Stomach (tissue), 9 donors: ENCODE results near the gene LGALS14. TPM values are rescaled to one million over a fixed set of nuclear protein-coding genes. Genes with fewer than 3 reads are reported as not detected.

Experiments
- DNase-seq, 2 donors: peaks; one replicate each; pipeline versions ENCODE4 v3.0.0 to v3.0.0-alpha.2; 2013 to 2019
- H3K27ac ChIP-seq, 5 donors: fragments of 200-600 bp in 4 of 5; sonication (generic) in 4 of 5; one replicate each; pipeline ENCODE4 v1.5.1; 2013 to 2019; ENCODE audit warnings: mild to moderate bottlenecking in 1 of 5, moderate library complexity in 1 of 5
- H3K27me3 ChIP-seq, 3 donors: fragments of 200-600 bp; sonication (generic); one replicate each; pipeline ENCODE4 v1.5.1; 2017 to 2019; ENCODE audit warnings: mixed run types in 1 of 3
- H3K36me3 ChIP-seq, 4 donors: fragments of 200-600 bp; sonication (generic); 1 replicate in 3 of 4; 2 replicates in 1 of 4; pipeline ENCODE4 v1.5.1; 2016 to 2019
- H3K4me1 ChIP-seq, 4 donors: fragments of 200-600 bp; sonication (generic); one replicate each; pipeline ENCODE4 v1.5.1; 2016 to 2019
- H3K4me3 ChIP-seq, 4 donors: fragments of 200-600 bp; sonication (generic) in 3 of 4; one replicate each; pipeline ENCODE4 v1.5.1; 2016 to 2019; ENCODE audit warnings: mild to moderate bottlenecking in 1 of 4
- H3K9me3 ChIP-seq, 4 donors: fragments of 200-600 bp; sonication (generic); one replicate each; pipeline ENCODE4 v1.5.1; 2016 to 2019
- EP300 ChIP-seq: sonication (generic); formaldehyde crosslinking; IDR thresholded peaks from one replicate; pipeline ENCODE4 v1.6.1; 2017; ENCODE audit warnings: antibody characterized with exemption
- POLR2A ChIP-seq, 4 donors: fragments of 450-650 bp; IDR thresholded peaks; one replicate each; pipeline ENCODE4 v1.6.1; 2016; ENCODE audit warnings: antibody characterized with exemption in 4 of 4, control low read depth in 2 of 4, mild to moderate bottlenecking in 1 of 4, moderate library complexity in 1 of 4
- POLR2AphosphoS5 ChIP-seq, 3 donors: sonication (generic); formaldehyde crosslinking; IDR thresholded peaks; one replicate each; pipeline ENCODE4 v1.6.1; 2016; ENCODE audit warnings: antibody characterized with exemption in 3 of 3
- WGBS, 5 donors: extraction: QIAGEN DNeasy Blood & Tissue Kit in 3 of 5; methylation state at CpG; one replicate each; pipeline versions ENCODE4 v1.1.5 to v1.1.7; 2013 to 2018; 5-methylcytosine and 5-hydroxymethylcytosine counted together
- intact Hi-C: fragments of 100-400 bp; cut with DNase I; formaldehyde crosslinking; loops from one replicate; pipeline ENCODE4 v1.15.1; 2023; ENCODE audit warnings: low total_unique reads
- polyA plus RNA-seq, 3 donors: library from polyadenylated mRNA; stranded (reverse); fragments of 200-250 nt; gene quantifications; one replicate each; pipeline ENCODE4 v1.2.3, GENCODE V29; 2013
- total RNA-seq, 5 donors: library from RNA; depleted of rRNA; stranded (reverse); fragments of >200 nt; gene quantifications; one replicate each; pipeline versions ENCODE4 v1.1.0 to v1.2.3, GENCODE V29; 2014 to 2016
- TF ChIP-seq, protein P1 (sequence below), 7 experiments: fragments of 450-650 bp in 4 of 7; fragments of 200-600 bp in 3 of 7; sonication (generic) in 3 of 7; IDR thresholded peaks; one replicate each; pipeline ENCODE4 v1.5.1; 2016 to 2019; ENCODE audit warnings: antibody characterized with exemption in 7 of 7, control low read depth in 2 of 7, mild to moderate bottlenecking in 1 of 7
- donor health status: healthy with polysubstance abuse.
- donor health status: Bipolar disorder and iron deficiency.
- donor health status: healthy.

LGALS14 gene
- total and polyA plus RNA-seq, 8 donors, result not detected

DNA sequence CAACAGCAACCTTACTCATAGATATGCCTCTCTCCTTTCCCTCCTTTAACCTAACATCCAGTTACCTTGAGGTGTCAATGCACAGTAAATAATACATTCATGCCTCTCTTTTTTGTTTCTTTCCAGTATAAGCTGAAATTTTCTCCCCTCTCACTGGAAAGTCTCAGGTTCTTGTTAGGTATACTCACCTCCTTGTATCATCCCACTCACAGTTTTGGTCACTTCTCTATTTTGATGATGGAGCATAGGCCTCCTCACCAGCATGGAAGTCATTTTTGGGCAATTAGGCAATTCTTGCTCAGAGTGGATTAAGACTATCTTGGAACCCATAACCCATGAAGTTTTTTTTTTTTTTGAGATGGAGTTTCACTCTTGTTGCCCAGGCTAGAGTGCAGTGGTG is 5.7 kb upstream of the LGALS14 start:
- Histone ChIP-seq H3K4me1 (no peaks in the 10 kb centered on the region), H3K4me3 (no peak overlapping the region), H3K27ac (no peak overlapping the region), H3K36me3 (no peaks in the 10 kb centered on the region), H3K27me3 (peaks cover 0 to 47% (median 0%) of the 10 kb centered on the region in 3 donors), H3K9me3 (no peaks in the 10 kb centered on the region)
- intact Hi-C loops, result no loop called here
- DNase-seq, result no peak
- TF ChIP-seq POLR2A (IDR thresholded peaks at IDR 0.05) (no peak), EP300 (no peak), POLR2AphosphoS5 (IDR thresholded peaks at IDR 0.05) (no peak)
- TF ChIP-seq, protein P1, sequence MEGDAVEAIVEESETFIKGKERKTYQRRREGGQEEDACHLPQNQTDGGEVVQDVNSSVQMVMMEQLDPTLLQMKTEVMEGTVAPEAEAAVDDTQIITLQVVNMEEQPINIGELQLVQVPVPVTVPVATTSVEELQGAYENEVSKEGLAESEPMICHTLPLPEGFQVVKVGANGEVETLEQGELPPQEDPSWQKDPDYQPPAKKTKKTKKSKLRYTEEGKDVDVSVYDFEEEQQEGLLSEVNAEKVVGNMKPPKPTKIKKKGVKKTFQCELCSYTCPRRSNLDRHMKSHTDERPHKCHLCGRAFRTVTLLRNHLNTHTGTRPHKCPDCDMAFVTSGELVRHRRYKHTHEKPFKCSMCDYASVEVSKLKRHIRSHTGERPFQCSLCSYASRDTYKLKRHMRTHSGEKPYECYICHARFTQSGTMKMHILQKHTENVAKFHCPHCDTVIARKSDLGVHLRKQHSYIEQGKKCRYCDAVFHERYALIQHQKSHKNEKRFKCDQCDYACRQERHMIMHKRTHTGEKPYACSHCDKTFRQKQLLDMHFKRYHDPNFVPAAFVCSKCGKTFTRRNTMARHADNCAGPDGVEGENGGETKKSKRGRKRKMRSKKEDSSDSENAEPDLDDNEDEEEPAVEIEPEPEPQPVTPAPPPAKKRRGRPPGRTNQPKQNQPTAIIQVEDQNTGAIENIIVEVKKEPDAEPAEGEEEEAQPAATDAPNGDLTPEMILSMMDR (IDR thresholded peaks at IDR 0.05), result no peak

DNA sequence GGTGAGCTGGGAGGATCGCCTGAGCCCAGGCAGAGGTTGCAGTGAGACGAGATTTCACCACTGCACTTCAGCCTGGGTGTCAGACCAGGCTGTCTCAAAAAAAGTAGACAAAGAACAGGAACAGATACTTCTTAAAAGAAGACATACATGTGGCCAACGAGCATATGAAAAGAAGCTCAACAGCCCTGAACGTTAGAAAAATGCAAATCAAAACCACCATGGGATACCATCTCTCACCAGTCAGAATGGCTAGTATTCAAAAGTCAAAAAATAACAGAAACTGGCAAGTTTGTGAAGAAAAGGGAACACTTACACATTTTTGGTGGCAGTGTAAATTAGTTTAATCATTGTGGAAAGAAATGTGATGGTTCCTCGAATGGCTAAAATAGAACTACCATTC is 3.0 kb upstream of the LGALS14 start:
- no peak for DNase-seq
- Histone ChIP-seq H3K27ac (no peak overlapping the region), H3K36me3 (no peaks in the 10 kb centered on the region), H3K27me3 (peaks cover 0 to 33% (median 0%) of the 10 kb centered on the region in 3 donors), H3K9me3 (no peaks in the 10 kb centered on the region), H3K4me1 (no peaks in the 10 kb centered on the region), H3K4me3 (no peak overlapping the region)
- intact Hi-C loops, result no loop called here
- WGBS, 5 donors, result 66 to 79% (median 72%) methylated on average over 5 of the region's 5 CpGs
- no peak for TF ChIP-seq POLR2A (IDR thresholded peaks at IDR 0.05)
- TF ChIP-seq, protein P1 (IDR thresholded peaks at IDR 0.05), result no peak
- TF ChIP-seq EP300, result no peak
- TF ChIP-seq POLR2AphosphoS5 (IDR thresholded peaks at IDR 0.05), result no peak

DNA sequence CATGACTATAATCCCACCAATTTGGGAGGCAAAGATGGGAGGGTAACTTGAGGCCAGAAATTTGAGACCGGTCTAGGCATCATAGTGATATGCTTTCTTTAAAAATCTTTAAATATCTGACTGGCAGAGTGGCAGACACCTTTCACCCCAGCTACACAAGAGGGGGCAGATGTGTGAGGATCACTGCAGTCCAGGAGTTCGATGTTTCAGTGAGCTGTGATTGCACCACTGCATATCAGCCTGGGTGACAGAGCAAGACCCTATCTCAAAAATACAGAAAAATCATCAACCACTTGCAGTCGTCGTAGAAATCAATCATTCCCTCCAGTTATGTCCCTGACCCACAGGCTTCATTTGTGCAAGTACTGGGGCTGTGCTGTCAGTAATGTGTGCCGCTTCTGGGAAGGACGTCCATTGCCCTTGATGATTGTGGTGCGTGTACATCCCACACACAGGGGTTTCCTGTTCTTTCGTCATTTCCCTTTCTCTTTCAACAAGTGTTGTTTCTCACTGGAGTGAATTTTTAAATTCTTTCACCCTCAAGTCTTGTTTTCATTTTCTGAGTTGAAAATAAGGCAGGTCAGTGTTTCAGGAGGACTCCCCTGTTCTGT is 1.4 kb downstream of the LGALS14 start:
- TF ChIP-seq POLR2AphosphoS5 (IDR thresholded peaks at IDR 0.05), result no peak
- no peak for TF ChIP-seq EP300
- WGBS, 5 donors, result 66 to 75% (median 70%) methylated on average over 8 of the region's 8 CpGs
- no peaks in the 10 kb centered on the region for H3K4me1 ChIP-seq
- no peaks in the 10 kb centered on the region for H3K9me3 ChIP-seq
- peaks cover 0 to 17% (median 0%) of the 10 kb centered on the region in 3 donors for H3K27me3 ChIP-seq
- H3K27ac ChIP-seq, result no peak overlapping the region
- H3K36me3 ChIP-seq, result no peaks in the 10 kb centered on the region
- intact Hi-C loops, result no loop called here
- no peak for DNase-seq
- H3K4me3 ChIP-seq, result no peak overlapping the region

DNA sequence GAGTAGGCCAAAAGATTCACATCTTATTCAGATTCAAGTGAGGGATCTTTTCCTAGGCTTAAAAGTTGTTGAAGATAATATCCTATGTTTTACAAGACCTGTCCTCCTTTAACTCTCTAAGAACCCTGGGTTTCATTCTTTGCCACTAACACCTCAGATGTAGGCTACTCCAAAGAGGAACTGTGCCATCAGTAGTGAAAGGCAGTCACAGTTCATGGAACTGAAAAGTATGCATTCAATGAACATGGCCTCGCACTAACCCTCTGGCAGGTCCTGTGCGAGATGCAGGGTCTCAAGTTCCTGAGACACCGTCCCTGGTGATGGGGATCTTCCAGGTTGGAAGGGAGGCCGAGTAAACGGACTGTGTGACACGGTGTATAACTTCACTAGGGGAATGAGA is 4.3 kb downstream of the LGALS14 start:
- Histone ChIP-seq H3K27ac (no peak overlapping the region), H3K4me1 (no peaks in the 10 kb centered on the region), H3K27me3 (no peaks in the 10 kb centered on the region), H3K4me3 (no peak overlapping the region), H3K36me3 (no peaks in the 10 kb centered on the region), H3K9me3 (no peaks in the 10 kb centered on the region)
- TF ChIP-seq, protein P1 (IDR thresholded peaks at IDR 0.05), result no peak
- TF ChIP-seq POLR2AphosphoS5 (IDR thresholded peaks at IDR 0.05) (no peak), EP300 (no peak), POLR2A (IDR thresholded peaks at IDR 0.05) (no peak)
- no peak for DNase-seq
- 76 to 91% (median 87%) methylated on average over 6 of the region's 6 CpGs for WGBS, 5 donors
- intact Hi-C loops, result no loop called here

DNA sequence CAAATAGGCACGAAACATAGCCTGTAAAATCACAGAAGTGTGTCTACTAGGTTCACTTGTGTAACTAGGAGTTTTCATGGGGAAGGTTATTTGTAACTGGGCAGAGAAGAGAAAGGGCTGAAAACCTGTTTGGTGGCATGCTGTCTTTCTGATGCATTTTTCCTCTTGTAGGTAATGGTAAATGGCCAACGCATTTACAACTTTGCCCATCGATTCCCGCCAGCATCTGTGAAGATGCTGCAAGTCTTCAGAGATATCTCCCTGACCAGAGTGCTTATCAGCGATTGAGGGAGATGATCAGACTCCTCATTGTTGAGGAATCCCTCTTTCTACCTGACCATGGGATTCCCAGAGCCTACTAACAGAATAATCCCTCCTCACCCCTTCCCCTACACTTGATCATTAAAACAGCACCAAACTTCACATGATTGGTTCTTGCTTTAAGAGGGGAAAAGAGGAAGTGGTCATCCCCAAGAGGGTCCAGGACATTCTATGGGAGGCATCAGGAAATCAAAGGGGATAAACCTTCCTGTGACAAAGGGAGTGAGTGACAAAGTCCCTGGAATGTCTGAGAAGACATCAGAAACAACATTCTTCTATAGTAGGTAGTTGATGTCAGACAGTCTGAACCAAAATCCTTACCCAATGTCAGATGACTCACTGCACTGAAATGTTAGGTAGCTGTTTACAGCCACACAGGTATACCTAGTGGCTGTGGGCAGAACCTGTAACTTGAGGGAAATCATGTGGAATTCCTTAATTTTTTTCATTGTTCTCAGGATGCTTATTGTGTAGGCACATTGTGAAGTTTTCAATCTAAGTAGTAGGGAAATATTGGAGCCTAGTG is 5.0 kb downstream of the LGALS14 start:
- no peaks in the 10 kb centered on the region for H3K36me3 ChIP-seq
- H3K4me3 ChIP-seq, result no peak overlapping the region
- no peak overlapping the region for H3K27ac ChIP-seq
- TF ChIP-seq EP300 (no peak), POLR2AphosphoS5 (IDR thresholded peaks at IDR 0.05) (no peak), POLR2A (IDR thresholded peaks at IDR 0.05) (no peak)
- TF ChIP-seq, protein P1 (IDR thresholded peaks at IDR 0.05), result no peak
- no peak for DNase-seq
- H3K9me3 ChIP-seq, result no peaks in the 10 kb centered on the region
- H3K4me1 ChIP-seq, result no peaks in the 10 kb centered on the region
- WGBS, 5 donors, result 76 to 81% (median 81%) methylated on average over 5 of the region's 5 CpGs
- intact Hi-C loops, result no loop called here
- no peaks in the 10 kb centered on the region for H3K27me3 ChIP-seq
